ENCODE data around the gene VWC2L.

VWC2L gene

DNA sequence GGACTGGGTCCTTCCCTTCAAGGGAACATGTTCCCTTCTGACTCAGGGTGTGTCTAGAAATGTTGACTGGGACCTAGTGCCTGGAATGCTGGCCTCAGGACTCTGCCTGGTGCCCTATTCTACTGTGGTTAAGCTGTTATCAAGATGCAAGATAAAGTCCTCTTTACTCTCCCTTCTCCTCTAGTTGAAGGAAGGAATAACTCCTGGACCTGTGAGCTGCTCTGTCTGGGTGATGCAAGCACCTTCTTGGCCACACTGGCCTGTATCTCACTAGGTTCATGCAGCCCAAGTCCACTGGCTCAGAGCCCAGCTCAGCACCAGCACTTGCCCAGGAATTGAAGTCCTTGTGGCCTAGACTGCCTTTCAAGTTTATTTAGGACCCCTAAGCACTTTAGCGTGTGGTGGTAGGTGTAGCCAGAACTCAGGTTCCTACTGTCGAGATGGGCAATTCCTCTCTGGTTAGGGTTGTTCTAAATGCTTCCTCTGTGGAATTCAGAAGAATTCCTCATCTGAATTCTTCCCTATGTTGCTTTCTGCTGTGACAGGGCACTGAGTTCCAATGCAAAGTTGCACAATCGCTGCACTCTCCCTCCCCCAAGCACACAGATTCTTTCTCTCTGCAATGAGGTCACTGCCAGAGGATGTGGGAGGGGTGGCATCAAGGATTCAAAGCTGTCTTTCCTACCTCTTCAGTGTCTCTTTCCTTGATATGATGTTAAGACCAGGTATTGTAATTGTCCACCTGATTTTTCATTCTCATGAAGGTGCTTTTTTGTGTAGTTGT lies 54.7 kb downstream of the VWC2L start:
- no peak for TF ChIP-seq ZFX (IDR thresholded peaks at IDR 0.05; ENCODE audit: borderline replicate concordance)
- no peak for TF ChIP-seq CTCF (IDR thresholded peaks at IDR 0.05)
- H3K27ac ChIP-seq: no peak overlapping the region

GRCh38 chr2:214469728-214470127 lies 58.9 kb downstream of the VWC2L start:
- H3K27ac ChIP-seq: no peak overlapping the region
- no peak for TF ChIP-seq ZFX (IDR thresholded peaks at IDR 0.05; ENCODE audit: borderline replicate concordance)
- no peak for TF ChIP-seq CTCF (IDR thresholded peaks at IDR 0.05)

DNA sequence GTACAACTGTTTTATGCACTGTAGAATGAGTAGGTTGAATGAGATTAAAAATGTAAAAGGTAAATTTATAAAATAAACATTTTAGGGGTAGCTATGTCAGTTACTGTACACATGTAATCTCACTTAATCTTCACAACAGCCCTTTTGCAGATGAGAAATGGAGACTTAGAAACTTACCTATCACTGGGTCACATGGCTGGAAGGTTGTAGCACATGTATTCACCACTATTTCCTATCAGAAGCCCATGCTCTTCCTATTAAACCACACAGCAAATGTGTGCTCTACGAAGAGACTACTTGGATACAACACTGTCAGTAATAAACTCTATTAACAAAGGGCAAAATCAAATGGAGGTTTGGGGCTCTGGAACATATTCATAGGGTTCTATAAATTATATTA lies 60.5 kb downstream of the VWC2L start:
- TF ChIP-seq CTCF (IDR thresholded peaks at IDR 0.05) (no peak), ZFX (IDR thresholded peaks at IDR 0.05; ENCODE audit: borderline replicate concordance) (no peak)
- no peak overlapping the region for H3K27ac ChIP-seq

DNA sequence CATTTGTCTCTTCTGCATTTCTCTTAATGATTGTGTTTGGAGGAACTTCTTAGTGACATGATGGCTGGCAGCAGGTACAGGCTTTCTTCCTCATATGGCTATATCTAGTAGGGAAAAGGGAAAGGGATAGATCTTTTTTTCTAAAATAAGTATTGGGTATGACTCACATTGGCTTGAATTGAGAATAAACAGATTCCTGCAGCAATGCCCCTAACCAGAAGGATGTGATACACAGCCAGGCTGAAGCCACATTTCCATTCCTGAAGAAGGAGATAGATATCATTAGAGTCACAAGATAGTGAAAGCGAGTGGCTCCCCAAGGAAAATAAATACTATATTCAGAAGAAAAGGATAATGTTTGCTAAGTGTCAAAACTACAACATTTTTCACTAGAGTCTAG lies 61.1 kb downstream of the VWC2L start:
- TF ChIP-seq CTCF (IDR thresholded peaks at IDR 0.05): no peak
- no peak for TF ChIP-seq ZFX (IDR thresholded peaks at IDR 0.05; ENCODE audit: borderline replicate concordance)
- H3K27ac ChIP-seq: no peak overlapping the region

DNA sequence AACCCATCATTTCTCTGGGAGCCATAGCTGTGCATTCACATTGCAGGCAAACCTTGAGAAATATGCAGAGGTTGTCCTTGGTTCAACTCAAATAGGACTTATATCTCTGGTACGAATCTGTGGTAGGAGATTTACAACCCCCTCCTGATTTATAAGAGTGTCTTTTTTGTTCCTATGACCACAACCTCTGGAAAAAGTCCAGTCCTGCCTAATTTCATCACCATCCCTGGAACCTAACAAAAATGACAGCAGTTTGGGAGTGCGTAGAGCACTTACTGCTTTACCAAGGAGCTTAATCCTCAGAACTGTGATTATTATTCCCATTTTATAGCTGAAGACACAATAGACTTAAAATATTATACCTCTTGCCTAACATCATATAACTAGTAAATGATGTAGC lies 66.5 kb downstream of the VWC2L start:
- no peak overlapping the region for H3K27ac ChIP-seq
- no peak for TF ChIP-seq CTCF (IDR thresholded peaks at IDR 0.05)
- TF ChIP-seq ZFX (IDR thresholded peaks at IDR 0.05; ENCODE audit: borderline replicate concordance): no peak

- TF ChIP-seq ZFX (IDR thresholded peaks at IDR 0.05; ENCODE audit: borderline replicate concordance) (no peak), CTCF (IDR thresholded peaks at IDR 0.05) (no peak)
- H3K27ac ChIP-seq: no peak overlapping the region
Measured at GRCh38 chr2:214481204-214481603, 70.3 kb downstream of the VWC2L start.

- TF ChIP-seq CTCF (IDR thresholded peaks at IDR 0.05) (no peak), ZFX (IDR thresholded peaks at IDR 0.05; ENCODE audit: borderline replicate concordance) (no peak)
- no peak overlapping the region for H3K27ac ChIP-seq
Measured at GRCh38 chr2:214482728-214483127, 71.9 kb downstream of the VWC2L start.
